Stimulated activated CD8-positive, alpha-beta memory T cell treated with anti-CD3 and anti-CD28 coated beads, Interleukin-2, amount 100 ng/mL, for 1 hour (primary cell): ENCODE results near the gene CD276.
"Not testable (repeated sequence)": the region's sequence is repeated elsewhere in the genome, so short reads cannot be mapped to it uniquely, and the experiment has no call there.

ENCODE experiments used
- DNase-seq, 2 donors: peaks; one replicate each; pipeline ENCODE4 v3.0.0-alpha.2; 2020; ENCODE audit warnings: low read depth in 2 of 2

Gene CD276

GRCh38 chr15:73683777-73684580 lies at the start of gene CD276:
Gene CD276 (plus strand): TSS chr15:73684383. CDS start chr15:73699640, 15,257 bp downstream.
- DNase-seq = no peak

DNA sequence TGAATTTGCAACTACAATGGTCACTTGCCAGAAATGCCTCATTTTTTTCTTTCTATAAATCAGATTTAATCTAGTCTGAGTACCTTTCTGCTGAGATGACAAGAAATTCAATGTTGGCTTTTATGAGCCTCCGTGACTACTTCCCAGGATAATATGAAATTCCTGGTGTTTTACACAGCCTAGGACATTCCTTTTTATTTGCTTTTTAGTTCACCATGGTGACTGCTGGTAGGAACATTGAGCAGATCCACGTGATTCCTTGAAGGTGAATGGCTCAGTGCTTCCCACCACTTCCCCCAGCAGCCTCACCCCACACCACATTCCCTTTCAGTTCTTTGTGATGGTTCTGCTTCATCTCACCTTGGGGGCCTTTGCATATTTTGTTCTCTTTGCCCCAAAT lies 46.7 kb upstream of the CD276 start:
- DNase-seq = no peak

DNA sequence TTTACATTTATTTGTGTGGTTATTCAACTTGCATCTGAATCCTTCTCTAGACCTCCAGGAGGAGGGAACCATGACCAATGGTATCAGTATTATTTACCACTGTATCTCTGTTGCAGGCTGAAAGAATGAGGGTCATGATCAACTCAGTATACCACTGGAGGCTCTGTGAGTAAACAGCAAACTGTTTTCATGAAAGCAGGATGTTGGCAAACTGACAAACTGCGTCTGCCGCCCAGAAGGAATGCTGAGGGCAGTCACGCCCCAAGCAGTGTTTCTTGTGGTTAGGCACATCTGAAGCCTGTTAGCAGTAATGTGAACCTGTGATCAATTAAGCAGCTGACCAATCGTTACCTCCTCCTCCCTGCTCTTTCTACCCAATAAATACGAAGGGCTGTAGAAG lies 44.7 kb upstream of the CD276 start:
- DNase-seq = not testable (repeated sequence)

- no peak for DNase-seq
These were observed 36.7 kb upstream of the CD276 start for GRCh38 chr15:73647259-73648013.

DNA sequence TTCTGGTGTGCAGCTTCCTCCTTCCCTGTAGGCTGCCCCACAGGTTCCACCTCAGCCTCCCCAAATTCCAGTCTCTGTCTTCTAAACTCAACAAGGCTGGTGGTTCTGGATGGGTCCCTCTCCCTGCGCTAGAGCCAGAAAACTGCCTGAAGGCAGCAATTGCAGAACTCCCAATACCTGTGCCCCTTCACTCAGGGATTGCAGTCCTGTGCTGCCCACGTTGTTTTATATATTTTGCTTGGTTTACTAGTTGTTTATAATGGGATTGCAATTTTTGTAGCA lies 36.2 kb upstream of the CD276 start:
- no peak for DNase-seq

DNA sequence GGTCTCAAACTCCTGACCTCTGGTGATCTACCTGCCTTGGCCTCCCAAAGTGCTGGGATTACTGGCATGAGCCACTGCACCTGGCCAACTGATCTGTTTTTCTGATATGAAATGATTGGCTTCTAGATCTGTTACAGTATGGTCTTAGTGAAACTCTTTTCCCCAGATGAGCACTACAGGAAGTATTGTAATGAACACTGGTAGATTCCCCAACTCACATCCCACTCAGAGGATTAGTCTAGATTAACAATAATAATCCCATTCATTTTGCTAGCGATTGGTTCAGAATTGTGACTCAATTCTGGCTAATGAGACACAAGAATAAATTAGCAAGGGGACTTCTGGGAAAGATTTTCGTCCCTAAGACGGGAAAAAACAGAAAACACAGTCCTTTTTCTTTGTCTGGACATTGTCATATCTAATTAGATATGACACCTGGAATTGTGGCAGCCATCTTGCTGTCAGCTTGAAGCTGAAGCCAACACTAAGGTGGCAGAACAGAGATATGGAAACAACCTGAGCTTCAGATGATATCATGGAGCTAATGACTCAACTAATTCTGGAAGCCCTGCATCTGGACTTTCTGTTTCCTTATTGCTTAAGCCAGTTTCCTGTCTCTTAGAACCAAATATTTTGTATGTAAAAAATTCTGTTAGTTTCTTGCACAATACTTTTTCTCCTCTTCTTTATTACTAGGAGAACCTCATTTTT lies 33.6 kb upstream of the CD276 start:
- no peak for DNase-seq

DNA sequence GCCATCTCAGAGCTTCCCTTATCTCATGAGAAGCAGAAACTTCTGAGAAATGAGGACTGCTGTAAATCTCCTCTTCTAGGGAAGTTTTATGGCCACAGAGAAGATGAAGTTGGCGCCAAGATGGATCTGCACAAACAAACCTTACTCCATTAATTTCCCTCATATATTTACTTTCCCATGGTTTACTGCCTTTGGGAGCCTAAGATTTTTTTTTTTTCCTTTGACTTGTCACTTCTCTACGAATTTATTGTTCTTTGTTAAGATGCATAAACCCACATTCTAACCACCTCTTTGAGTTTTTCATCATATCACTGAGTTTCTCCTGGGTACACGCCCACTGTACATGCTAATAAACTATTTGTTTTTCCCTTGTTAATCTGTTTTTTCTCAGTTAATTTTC lies 29.5 kb upstream of the CD276 start:
- no peak for DNase-seq

GRCh38 chr15:73655724-73656123 lies 28.5 kb upstream of the CD276 start:
- no peak for DNase-seq

- DNase-seq = no peak
These were observed 25.5 kb upstream of the CD276 start for GRCh38 chr15:73658645-73659044.

- no peak for DNase-seq
These were observed 23.7 kb upstream of the CD276 start for GRCh38 chr15:73660455-73660854.

GRCh38 chr15:73674587-73674986 lies 9.6 kb upstream of the CD276 start:
- no peak for DNase-seq

- peak in 1 of 2 donors; percentile 26 for DNase-seq
These were observed 7.0 kb upstream of the CD276 start for GRCh38 chr15:73677146-73677607.

DNA sequence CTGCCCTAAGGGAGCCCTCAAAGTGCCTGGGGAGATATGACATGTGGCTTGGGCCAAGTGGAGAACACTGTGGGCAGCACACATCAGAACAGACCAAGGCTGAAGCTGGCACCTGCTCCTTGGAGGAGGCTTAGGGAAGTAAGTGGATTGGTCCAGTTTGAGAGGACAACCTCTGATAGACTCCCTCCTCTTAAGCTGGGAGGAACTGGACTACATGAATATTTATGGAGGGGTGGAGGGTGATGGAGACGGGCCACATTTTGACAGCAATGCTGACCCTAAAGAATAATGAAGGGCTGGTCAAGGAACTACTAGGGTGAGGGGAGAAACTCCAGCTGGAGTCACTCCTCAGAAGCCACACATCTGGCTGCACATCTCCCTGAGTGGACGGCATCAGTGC lies 6.5 kb upstream of the CD276 start:
- no peak for DNase-seq

DNA sequence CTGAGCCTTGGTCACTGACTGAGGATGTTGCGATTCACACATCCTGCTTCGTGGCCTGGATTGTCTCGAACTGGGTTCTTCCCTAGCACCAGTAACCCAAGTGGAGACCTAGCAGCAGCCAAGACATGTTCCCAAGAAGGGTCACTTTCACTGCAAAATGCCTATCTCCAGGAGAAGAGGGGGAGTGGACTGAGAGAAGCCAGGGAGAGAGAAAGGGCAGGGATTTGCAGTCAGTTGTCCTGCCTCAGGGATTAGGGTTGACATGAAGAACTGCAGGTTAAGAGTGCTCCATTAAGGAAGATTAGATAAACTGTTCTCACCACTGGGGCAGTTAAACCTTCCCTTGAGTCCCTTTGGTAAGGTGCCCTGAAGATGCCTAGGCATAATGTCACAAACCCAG lies 5.7 kb upstream of the CD276 start:
- no peak for DNase-seq

DNA sequence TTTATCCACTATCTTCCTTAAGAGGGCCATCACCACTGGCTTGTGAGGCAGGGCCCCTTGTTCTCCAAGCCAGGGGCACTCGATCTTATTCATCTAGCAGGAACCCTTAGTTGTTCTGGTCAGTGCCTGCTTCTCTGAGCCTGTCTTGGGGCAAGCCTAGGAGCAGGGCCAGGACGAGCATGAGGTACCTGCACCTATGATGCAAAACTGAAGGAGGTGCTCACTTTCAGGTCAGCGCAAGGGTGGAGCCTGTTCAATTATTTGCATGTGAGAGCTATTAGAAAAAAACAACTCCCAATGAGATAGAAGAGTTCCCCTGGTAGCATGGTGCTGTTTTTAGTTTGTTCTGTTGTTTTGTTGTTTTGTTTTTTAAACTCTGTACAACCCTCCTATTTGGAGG lies 5.0 kb upstream of the CD276 start:
- no peak for DNase-seq

DNA sequence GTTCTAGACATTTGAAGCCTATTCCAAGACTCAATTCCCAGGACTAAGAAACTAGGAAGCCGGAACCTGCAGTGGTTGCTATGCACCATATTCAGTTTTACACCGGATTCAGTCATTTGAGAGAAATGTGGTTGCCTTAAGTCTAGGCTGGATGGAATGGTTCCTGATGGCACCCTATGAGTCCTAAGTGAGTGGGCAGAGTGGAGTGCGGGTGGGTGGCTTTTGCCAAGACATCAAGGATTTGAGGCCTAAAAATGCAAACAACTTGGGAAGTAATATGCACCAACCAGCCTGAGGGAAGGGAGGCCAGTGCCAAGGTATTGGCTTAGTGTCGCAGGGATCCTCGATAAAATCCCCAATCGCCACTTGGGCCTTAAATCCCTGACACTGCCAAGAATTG lies 4.2 kb upstream of the CD276 start:
- no peak for DNase-seq

GRCh38 chr15:73680549-73680948 lies 3.6 kb upstream of the CD276 start:
- no peak for DNase-seq

GRCh38 chr15:73681063-73681462 lies 3.1 kb upstream of the CD276 start:
- DNase-seq = no peak

- no peak for DNase-seq
These were observed 2.2 kb upstream of the CD276 start for GRCh38 chr15:73681856-73682599.

- DNase-seq = no peak
These were observed 1.5 kb upstream of the CD276 start for GRCh38 chr15:73682600-73683090.

DNA sequence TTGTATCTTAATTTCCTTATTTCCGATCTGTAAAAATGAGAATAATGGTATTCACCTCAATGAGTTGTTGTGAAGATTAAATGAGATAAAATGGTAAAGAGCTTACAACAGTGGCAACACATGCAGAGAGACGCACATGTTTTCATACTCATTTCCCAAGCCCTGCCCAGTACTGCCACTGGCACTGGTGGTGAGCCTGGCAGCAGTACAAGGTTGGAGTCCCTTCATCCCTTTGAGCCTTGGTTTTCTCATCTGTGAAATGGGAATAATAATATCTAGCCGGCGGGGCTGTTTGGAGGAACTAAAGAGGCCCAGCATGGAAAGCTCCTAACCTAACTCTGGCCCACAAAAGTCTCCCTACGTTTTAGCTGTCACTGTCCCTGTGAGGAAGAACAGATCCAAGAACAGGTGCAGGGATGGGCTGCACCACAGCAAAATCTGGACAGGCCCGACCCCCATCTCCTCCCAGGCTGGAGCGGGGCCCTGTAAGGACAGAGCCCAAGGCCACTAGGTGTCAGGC lies 866 bp upstream of the CD276 start:
- DNase-seq = no peak
